Fibroblast of villous mesenchyme (primary cell): ENCODE results near the gene PIK3IP1. TPM values are rescaled to one million over a fixed set of nuclear protein-coding genes. Genes with fewer than 3 reads are reported as not detected.

ENCODE experiments used
- DNase-seq: peaks from one replicate; pipeline ENCODE4 v3.0.0-alpha.2; 2010; ENCODE audit warnings: low read depth
- H3K4me3 ChIP-seq: 2 replicates; pipeline ENCODE4 v1.5.1; 2011; ENCODE audit warnings: low read depth, mild to moderate bottlenecking, low read length
- total RNA-seq: library from RNA; depleted of rRNA; stranded (reverse); fragments of >200 nt; gene quantifications from 2 replicates; pipeline ENCODE4 v1.2.3, GENCODE V29; 2012
- TF ChIP-seq, protein P1 (sequence below): IDR thresholded peaks from 2 replicates; pipeline ENCODE4 v1.5.1; 2012; ENCODE audit warnings: low read depth, mild to moderate bottlenecking, low read length; ENCODE audit not compliant: insufficient read depth

PIK3IP1 gene
- 11.2 and 18.0 TPM in 2 replicates for total RNA-seq

DNA sequence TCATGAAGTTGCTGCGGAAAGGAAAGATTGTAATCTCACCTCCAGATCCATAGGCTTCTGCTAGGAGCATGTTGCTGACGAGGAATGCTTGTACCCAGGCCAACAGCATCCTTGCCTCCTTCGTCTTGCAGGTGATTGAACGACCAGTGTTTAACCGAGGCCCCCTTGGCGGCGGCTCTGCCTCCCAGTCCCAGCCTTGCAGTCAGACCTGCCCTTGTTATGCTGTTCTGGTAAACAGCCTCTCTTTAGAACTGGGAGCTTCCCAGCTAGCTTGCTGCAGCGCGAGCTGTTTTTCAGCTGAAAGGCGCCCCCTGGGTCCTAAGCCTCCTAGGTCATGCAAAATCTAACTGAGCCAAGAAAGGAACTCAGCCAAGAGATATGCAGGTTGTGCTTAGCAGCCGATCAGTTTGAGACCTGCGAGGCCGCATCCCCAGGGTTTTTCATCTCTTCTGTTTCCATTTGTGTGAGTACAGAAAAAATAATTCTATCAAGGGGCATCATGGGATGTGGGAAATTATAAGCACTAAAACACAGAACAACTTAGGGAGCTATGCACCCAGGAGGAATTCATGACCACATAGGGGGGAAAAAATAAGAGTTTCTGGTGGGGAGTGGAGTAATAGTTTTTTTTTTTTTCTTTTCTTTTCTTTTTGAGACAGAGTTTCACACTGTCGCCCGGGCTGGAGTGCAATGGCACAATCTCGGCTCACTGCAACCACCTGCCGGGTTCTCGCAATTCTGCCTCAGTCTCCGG, at the start of gene PIK3IP1:
PIK3IP1 (minus strand) TSS at position 253 of the 754 bp plus-strand sequence; CDS start at position 109, 144 bp downstream.
- TF ChIP-seq, protein P1, sequence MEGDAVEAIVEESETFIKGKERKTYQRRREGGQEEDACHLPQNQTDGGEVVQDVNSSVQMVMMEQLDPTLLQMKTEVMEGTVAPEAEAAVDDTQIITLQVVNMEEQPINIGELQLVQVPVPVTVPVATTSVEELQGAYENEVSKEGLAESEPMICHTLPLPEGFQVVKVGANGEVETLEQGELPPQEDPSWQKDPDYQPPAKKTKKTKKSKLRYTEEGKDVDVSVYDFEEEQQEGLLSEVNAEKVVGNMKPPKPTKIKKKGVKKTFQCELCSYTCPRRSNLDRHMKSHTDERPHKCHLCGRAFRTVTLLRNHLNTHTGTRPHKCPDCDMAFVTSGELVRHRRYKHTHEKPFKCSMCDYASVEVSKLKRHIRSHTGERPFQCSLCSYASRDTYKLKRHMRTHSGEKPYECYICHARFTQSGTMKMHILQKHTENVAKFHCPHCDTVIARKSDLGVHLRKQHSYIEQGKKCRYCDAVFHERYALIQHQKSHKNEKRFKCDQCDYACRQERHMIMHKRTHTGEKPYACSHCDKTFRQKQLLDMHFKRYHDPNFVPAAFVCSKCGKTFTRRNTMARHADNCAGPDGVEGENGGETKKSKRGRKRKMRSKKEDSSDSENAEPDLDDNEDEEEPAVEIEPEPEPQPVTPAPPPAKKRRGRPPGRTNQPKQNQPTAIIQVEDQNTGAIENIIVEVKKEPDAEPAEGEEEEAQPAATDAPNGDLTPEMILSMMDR, result peak; percentile 67
- H3K4me3 ChIP-seq, result peak within 1 kb of the TSS; percentile 66
- DNase-seq, result peak; percentile 93

DNA sequence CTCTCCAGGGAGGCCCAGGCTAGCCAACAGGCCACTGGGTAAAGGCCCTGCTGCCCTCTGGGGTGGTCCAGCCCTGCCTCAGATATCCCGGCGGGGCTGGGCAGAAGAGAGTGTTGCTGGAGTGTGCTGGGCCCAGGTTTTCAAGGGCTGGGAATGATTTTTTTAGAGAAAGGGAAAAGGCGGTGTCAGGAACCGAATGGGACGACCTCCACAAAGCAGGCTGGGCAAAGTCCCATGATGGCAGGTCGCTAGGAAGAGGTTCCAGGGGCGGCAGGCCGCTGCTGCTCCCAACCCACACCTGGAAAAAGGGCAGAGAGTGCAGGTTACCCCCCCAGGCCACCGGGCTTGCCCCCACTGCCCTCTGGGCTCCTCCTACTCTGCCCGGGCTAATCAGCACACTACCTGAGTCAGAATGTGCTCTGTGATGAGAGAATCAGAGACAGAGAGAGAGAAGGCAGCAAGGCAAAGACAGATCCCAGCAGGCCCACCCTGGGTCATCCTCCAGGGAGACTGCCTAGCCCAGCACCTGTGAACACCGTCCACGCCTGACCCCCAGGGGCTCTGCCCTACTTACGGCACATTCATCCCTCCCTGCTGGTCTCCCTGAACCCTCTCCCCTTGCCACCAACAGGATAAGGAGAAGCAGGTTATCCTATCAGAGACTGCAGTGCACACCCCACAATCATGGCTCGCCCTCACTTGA, 49.2 kb upstream of the PIK3IP1 start:
- no peak for DNase-seq
- no peak overlapping the region for H3K4me3 ChIP-seq
- TF ChIP-seq, protein P1, result no peak

DNA sequence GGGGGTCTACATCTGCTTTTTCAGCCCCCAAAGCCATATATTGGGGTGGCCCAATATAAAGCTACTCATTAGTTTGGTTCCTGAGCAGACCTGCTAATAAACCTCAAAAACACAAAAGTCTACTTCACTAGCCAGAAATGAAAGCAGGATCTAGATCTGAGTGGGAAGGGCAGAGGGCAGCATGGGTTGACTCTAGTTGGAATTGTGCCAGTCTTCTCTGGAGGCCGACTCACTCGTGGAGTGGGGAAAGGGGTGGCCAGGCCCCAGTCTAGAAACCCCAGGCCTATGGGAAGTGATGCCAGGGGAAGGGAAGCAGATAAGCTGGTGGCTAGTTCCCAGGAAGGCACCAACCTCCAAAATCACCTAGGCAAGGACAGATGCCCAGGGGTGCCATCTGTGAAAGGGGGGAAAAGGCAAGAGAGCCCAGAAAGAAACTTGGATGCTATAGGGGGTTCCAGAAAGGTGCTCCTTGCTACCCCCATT, 48.5 kb upstream of the PIK3IP1 start:
- TF ChIP-seq, protein P1, result no peak
- DNase-seq, result no peak
- no peak overlapping the region for H3K4me3 ChIP-seq

DNA sequence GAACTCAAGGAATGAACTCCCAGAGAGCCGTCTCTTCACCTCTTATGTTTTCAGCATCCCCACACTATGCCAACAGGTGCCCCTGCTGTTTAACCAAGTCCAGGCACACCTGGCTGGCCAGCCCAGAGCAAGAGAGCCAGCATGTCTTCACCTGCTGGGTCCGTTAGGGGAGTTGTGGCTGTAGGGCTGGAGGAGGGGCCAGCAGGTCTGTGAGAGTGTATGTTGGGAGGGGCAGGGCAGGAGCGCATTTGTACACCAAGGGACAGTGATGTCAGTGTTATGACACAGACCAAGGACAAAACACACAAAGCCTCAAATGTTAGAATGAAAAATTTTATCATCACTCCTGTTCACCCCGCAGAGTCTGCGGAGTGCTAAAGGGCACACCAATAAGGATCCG, 48.1 kb upstream of the PIK3IP1 start:
- TF ChIP-seq, protein P1, result no peak
- no peak overlapping the region for H3K4me3 ChIP-seq
- no peak for DNase-seq

- TF ChIP-seq, protein P1, result no peak
- H3K4me3 ChIP-seq, result no peak overlapping the region
- no peak for DNase-seq
Measured at GRCh38 chr22:31339148-31339832, 47.0 kb upstream of the PIK3IP1 start.

DNA sequence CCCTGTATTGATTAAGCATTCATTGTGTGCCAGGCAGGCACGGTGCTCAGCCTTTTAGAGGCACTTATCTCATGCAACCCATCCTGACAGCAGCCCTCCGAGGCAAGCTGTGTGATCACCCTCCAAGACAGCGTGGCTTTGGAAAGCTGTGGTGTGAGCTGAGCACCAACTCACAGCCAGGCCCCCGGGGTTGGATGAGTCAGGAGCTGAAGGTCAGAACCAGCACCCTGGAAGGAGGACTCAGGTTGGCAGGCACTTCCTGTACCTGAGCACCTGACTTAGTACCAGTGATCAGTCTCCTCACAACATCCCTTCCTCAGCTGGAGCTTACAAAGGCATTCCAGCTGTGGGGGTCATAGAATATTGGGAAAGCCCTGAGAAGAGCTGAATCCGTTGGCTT, 44.9 kb upstream of the PIK3IP1 start:
- no peak overlapping the region for H3K4me3 ChIP-seq
- TF ChIP-seq, protein P1, result no peak
- no peak for DNase-seq
